HG03354 (cell line): Measurements from ENCODE around the gene NUDT3.
"Not testable (repeated sequence)": the region's sequence is repeated elsewhere in the genome, so short reads cannot be mapped to it uniquely, and the experiment has no call there.

ENCODE experiments used
- ATAC-seq: cut with Tn5 transposase; IDR thresholded peaks from one replicate; pipeline ENCODE4 v1.9.1; 2021; ENCODE audit warnings: mild to moderate bottlenecking; ENCODE audit not compliant: unreplicated experiment, poor library complexity, severe bottlenecking

NUDT3 gene

DNA sequence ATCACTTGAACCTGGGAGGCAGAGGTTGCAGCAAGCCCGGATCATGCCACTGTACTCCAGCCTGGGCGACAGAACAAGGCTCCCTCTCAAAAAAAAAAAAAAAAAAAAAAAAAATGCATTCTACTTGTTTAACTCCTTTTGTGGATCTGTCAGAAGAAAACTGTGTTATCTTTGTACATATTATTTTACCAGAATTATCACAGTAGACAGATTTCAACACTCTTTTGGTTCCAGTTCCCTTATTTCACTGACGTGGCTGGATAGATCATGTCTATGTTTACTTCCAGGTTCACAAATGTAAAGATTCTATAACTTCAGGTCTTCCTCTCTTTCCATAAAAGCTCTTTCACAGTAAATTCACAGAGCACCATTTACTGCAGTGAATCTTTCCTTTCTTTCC, 18.4 kb downstream of the NUDT3 start:
- ATAC-seq, result no peak

DNA sequence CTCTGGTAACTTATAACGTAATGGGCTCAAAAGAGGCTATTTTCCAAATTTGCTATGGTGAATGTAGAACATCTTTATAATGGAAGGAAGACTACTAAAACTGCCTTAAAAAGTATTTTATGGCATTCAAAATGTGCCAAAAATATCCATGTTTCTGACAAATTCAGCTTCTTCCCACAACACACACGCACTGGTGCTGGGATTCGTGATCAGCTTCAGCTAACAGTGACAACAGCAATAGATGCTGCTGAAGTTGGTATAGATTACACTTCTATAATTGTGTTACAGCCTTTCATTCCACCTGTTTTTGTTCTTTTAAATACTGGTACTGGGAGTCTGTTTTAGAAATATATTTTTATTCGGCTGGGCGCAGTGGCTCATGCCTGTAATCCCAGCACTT, 19.0 kb downstream of the NUDT3 start:
- ATAC-seq, result no peak

DNA sequence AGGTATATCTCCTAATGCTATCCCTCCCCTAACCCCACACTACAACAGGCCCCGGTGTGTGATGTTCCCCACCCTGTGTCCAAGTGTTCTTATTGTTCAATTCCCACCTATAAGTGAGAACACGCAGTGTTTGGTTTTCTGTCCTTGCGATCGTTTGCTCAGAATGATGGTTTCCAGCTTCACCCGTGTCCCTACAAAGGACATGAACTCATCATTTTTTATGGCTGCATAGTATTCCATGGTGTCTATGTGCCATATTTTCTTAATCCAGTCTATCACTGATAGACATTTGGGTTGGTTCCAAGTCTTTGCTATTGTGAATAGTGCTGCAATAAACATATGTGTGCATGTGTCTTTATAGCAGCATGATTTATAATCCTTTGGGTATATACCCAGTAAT, 20.6 kb downstream of the NUDT3 start:
- ATAC-seq, result not testable (repeated sequence)

DNA sequence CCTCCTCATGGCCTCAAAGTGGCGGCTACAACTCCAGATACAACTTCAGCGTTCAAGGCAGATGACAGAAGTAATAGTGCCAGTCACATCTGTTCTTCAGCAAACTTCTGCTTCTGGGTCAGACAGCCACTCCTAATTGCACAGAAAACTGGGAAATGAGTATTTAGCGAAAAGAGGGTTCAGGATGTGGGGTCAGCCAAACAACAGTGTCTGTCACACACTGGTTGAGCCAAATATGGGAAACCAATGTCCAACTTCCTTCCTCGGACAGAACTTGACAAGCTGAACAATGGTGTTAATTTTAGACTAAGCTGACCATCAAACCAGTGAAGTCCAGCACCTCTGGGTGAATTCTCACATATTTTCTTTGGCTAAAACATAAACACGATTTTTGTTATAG, 22.1 kb downstream of the NUDT3 start:
- no peak for ATAC-seq

DNA sequence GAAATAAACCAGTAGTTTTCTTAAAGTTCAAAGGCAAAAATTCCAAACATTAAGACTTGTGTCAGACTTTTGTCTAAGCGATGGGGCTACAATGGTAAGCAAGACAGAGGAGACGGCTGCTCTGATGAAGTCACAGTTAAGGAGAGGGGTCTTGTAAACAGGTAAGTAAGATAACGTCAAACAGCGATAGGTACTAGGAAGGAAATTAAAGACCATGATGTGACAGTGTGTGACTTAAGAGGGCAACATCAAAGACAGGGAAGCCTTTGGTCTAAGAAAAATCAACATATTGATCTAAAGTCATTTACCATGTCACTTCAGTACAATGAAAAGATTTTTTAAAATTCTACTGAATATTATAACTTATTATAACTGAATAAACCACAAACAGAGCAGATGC, 23.1 kb downstream of the NUDT3 start:
- ATAC-seq, result no peak

DNA sequence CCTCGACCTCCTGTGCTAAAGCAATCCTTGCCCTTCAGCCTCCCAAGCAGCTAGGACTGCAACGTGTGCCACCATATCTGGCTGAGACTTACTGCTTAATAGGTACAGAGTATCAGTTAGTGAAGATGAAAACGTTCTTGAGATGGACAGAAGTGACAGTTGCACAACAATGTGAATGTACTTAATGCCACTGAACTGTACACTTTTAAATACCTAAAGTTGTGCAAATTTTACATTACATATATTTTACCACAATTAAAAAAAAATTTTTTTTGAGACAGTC, 25.9 kb downstream of the NUDT3 start:
- ATAC-seq, result no peak

DNA sequence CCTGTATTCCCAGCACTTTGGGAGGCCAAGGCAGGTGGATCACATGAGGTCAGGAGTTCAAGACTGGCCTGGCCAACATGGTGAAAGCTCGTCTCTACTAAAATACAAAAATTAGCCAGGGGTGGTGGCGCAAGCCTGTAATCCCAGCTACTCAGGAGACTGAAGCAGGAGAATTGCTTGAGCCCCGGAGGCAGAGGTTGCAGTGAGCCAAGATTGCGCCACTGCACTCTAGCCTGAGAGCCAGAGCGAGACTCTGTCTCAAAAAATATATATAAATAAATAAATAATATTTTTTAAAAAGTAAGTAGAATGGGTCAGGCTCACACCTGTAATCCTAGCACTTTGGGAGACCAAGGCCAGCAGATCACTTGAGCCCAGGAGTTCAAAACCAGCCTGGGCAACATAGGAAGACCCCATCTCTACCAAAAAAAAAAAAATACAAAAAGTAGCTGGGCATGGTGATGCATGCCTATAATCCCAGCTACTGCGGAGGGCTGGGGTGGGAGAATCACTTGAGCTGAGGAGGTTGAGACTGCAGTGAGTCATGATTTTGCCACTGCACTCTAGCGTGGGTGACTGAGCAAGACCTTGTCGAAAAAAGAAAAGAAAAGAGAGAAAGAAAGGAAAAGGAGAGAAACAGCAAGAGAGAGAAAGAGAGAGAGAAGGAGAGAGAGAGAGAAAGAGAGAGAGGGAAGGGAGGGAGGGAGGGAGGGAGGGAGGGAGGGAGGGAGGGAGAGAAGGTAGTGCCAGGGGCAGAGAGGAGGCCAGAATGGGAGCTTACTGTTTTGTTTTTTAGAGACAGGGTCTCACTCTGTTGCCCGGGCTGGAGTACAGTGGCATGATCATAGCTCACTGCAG, 26.5 kb downstream of the NUDT3 start:
- ATAC-seq, result not testable (repeated sequence)

DNA sequence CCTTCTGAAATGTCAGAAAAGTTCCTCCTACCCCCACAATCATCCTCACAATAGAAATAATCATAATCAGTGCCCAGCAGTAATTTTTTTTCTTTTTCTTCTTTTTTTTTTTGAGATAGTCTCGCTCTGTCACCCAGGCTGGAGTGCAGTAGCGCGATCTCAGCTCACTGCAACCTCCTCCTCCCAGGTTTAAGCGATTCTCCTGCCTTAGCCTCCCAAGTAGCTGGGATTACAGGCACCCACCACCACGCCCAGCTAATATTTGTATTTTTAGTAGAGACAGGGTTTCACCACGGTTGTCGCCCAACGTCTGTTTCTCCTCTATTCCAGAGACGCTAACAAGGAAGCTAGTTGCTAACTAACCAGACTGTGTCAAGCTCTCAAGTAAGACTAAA, 28.8 kb downstream of the NUDT3 start:
- not testable (repeated sequence) for ATAC-seq

DNA sequence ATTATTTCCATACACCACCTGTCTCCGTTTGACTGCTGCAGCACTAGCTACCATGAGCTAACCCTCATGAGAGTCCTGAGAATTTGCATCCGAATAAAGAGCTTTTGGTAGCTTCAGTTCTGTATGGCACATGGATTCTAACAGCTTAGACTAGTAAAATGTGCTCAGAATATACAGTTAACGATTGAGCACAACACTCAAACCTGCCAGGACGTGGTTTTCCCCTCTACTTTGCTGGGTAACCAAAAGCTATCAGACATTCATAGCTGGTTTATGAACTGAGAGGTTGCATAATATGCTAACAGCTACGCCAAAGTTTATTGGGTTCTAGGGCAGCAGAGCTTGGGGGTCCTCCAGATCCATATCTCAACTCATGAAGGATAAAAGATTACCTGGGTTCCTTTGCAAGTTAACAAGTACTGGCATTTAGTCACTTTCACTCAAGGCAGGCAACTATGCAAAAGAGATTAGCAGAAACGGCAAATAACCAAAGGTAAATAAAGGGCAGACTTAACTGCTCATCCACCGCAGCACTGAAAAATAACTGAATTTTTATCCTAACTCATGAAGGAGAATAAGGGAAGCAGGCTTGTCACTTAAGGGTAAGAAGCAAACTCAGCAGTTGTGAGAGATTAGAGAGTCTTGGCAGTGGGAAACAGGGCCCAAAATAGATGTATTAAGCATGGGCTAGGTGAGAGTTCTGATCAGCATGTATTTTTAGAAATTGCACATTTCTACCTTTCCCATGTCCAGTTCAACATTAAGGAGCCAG, 29.4 kb downstream of the NUDT3 start:
- ATAC-seq, result no peak

DNA sequence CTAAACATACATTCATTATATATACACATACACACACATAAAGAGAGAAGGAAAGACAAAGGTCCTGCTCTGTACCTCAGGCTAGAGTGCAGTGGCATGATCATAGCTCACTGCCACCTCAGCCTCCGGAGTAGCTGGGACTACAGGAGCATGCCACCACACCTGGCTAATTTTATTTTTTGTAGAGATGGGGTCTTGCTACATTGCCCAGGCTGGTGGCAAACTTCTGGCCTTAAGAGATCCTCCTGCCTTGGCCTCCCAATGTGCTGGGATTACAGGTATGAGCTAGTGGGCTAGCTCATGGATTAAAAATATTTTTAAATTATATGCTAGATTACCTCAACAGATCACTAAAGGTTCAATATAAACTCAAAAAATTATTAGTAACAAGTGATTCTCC, 30.3 kb downstream of the NUDT3 start:
- ATAC-seq, result no peak

DNA sequence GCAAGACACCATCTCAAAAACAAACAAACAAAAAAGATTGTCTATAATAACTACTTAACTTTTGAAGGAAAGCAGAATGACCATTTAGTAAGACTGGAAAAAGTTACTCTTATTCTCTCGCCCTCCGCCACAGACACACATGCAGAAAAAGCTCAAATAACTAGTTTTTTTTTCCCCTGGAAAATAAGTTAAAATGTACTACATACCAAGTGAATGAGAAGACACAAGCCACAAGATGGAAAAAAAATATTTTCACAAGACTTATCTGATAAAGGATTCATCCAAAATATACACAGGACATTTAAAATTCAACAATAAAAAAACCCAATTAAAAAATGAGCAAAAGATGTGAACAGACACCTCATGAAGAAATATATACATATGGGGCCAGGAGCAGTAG, 31.9 kb downstream of the NUDT3 start:
- ATAC-seq, result no peak

DNA sequence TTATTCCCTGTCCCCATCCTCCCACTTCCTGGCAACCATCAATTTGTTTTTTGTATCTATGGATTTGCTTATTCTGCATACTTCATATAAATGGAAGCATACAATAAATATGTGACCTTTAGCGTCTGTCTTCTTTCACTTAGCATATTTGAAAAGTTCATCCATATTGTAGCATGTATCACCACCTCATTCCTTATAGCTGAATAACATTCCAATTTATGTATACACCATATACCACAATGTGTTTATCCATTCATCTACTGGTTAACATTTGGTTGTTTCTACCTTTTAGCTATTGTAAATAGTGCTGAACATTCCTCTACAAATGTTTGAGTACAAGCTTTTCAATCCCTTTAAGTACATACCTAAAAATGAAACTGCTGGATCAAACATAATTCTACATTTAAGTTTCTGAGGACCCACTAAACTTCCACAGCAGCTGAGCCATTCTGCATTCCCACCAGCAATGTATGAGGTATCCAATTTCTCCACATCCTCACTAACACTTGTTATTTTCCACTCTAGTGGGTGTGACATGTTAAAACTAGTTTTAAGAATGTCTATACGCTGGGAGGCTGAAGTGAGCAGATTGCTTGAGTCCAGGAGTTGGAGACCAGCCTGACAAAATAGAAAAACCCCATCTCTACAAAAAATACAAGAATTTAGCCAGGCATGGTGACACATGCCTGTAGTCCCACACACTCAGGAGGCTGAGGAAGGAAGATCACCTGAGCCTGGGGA, 32.9 kb downstream of the NUDT3 start:
- no peak for ATAC-seq

DNA sequence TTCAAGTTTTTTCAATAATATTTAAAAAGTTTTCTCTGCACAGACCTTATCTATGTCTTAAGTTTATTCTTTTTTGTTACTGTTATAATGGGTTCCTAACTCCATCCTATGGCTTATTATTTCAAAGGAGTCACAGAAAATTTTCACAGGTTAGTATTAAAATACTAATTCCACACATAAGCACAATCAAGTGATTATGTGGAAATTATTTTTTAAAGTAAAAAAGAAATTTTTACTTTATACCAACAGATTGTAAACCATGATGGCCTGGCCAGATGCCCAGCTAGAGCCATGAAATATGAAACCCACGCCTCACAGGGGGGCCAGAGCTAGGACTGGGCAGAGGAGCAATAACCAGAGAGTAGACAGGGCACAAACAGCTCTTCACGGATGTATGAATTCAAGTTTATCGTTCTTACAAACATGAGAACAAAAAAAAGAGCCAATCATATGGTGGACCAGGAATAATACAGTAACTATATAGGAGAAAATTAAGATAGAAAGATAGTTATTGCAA, 34.0 kb downstream of the NUDT3 start:
- no peak for ATAC-seq

DNA sequence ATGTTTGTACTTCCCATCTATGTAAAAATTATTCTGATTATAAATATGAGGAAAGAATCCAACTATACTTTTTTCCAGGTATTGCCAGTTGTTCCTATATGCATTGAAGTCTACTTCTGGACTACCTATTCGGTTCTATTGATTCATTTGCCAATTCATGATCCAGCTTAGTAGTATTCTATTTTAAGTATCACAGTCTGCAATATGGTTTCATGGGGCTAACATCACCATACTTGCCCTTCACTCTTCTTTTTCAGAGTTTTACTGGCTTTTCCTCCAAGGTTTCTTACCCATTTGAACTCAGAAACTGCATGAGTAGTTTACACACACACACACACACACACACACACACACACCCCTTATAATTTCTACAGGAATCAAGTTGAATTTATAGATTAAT, 34.5 kb downstream of the NUDT3 start:
- no peak for ATAC-seq

DNA sequence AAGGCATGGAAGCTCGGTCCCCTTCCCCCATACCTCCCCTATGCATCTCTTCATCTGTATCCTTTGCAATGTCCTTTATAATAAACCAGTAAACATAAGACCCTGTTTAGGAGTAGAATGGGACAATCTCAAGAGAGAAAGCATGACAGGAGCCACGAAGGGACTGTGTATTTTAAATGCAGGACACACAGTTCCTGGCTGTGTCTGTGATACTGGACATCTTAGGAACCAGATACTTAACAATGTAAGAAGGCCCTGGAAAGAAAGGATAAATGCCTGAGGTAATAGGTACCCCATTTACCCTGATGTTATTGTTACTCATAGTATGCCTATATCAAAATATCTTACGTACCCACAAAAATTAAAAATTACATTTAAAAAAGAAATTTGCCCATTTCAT, 36.6 kb downstream of the NUDT3 start:
- no peak for ATAC-seq

DNA sequence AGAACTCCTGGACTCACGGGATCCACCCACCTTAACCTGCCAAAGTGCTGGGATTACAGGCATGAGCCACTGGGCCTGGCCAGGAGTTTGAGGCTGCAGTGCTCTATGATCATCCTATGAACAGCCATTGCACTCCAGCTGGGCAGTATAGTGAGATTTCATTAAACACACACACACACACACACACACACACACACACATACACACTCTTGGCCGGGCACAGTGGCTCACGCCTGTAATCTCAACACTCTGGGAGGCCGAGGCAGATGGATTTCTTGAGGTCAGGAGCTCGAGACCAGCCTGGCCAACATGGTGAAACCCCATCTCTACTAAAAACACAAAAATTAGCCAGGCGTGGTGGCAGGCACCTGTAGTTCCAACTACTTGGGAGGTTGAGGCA, 38.2 kb downstream of the NUDT3 start:
- ATAC-seq, result not testable (repeated sequence)

DNA sequence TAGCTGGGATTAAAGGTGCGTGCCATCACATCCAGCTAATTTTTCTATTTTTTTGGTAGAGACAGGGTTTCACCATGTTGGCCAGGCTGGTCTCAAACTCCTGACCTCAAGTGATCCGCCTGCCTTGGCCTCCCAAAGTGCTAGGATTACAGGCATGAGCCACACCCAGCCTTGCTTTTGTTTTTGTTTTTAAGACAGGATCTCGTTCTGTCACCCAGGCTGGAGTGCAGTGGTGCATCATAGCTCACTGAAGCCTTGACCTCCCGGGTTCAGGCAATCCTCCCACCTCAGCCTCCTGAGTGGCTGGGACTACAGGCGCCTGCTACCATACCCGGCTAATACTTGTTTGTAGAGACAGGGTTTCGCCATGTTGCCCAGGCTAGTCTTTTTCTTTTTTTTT, 38.9 kb downstream of the NUDT3 start:
- not testable (repeated sequence) for ATAC-seq

DNA sequence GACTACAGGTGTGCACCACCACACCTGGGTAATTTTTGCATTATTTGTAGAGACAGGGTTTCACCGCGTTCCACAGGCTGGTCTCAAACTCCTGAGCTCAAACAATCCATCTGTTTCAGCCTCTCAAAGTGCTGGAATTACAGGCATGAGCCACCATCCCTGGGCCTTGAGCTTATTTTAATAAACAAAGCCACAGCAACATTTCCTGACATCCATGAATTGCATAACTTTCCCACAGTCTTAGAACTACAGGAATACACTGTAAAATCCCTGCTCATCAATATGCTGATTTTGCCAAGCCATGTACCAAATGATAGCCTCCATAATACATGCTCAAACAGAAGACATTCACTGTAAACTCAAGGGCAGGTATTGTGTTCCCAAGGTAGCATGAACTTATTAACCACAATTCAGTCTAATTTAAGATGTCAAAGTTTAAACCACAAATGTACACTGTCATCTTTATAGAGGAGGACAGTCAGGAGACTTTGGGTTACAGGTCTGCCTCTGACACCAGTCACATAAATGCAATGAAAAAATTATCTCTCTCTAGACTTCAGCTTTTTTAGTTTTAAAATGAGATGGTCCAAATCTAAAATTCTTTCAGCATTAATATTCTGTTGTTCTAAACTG, 40.0 kb downstream of the NUDT3 start:
- ATAC-seq, result no peak

DNA sequence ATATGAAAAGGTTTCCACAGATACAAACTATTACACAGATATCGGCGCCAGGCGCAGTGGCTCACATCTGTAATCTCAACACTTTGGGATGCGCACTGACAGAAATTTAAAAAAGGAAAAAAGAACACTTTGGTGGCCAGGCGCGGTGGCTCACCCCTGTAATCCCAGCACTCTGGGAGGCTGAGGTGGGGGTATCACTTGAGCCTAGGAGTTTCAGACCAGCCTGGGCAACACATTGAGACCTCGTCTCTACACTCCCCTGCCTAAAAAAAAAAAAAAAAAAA, 41.6 kb downstream of the NUDT3 start:
- ATAC-seq, result no peak
